CD14-positive monocyte (primary cell): Measurements from ENCODE around the gene SPANXC. TPM values are rescaled to one million over a fixed set of nuclear protein-coding genes. Genes with fewer than 3 reads are reported as not detected.

Experiments
- DNase-seq, 3 donors: peaks; one replicate each; pipeline ENCODE4 v3.0.0-alpha.2; 2011 to 2022
- H2AFZ ChIP-seq: 2 replicates; pipeline ENCODE4 v1.6.0; 2012; ENCODE audit warnings: mild to moderate bottlenecking, low read depth, low read length, inconsistent platforms; ENCODE audit not compliant: insufficient read depth, poor library complexity, severe bottlenecking
- H3K27ac ChIP-seq, 2 donors: 1 replicate in 1 of 2; 2 replicates in 1 of 2; pipeline ENCODE4 v1.5.1; 2012 to 2013; ENCODE audit warnings: low read length in 2 of 2, control low read depth in 1 of 2, inconsistent platforms in 1 of 2, low read depth in 1 of 2, mild to moderate bottlenecking in 1 of 2
- H3K27me3 ChIP-seq, 2 donors: one replicate each; pipeline versions ENCODE4 v1.6.0 to v1.6.1; 2011 to 2013; ENCODE audit warnings: low read length in 2 of 2; ENCODE audit not compliant: control insufficient read depth in 2 of 2, insufficient read depth in 2 of 2
- H3K36me3 ChIP-seq, 2 donors: replicated peaks in 1 of 2; 1 replicate in 1 of 2; 2 replicates in 1 of 2; pipeline versions ENCODE4 v1.5.1 to v1.6.1; 2012 to 2013; ENCODE audit warnings: low read length in 2 of 2, control low read depth in 1 of 2, inconsistent platforms in 1 of 2, mild to moderate bottlenecking in 1 of 2; ENCODE audit not compliant: insufficient read depth in 2 of 2, control insufficient read depth in 1 of 2
- H3K4me1 ChIP-seq, 2 donors: 1 replicate in 1 of 2; 2 replicates in 1 of 2; pipeline versions ENCODE4 v1.5.1 to v1.6.1; 2012 to 2013; ENCODE audit warnings: low read length in 2 of 2, control low read depth in 1 of 2, inconsistent platforms in 1 of 2, mild to moderate bottlenecking in 1 of 2, moderate library complexity in 1 of 2; ENCODE audit not compliant: insufficient read depth in 2 of 2, control insufficient read depth in 1 of 2
- H3K4me2 ChIP-seq: replicated peaks from 2 replicates; pipeline ENCODE3; 2012; ENCODE audit warnings: low read length, moderate library complexity, mild to moderate bottlenecking; ENCODE audit not compliant: poor library complexity, severe bottlenecking; ENCODE audit errors: extremely low read depth
- H3K4me3 ChIP-seq, 3 experiments: fragments of 200-600 bp in 1 of 3; sonication (generic) in 1 of 3; replicated peaks in 1 of 3; 1 replicate in 2 of 3; 2 replicates in 1 of 3; pipeline ENCODE4 v1.5.1; 2011 to 2013; ENCODE audit warnings: low read length in 3 of 3, mild to moderate bottlenecking in 3 of 3, control low read depth in 2 of 3, low read depth in 2 of 3, inconsistent platforms in 1 of 3, moderate library complexity in 1 of 3
- H3K79me2 ChIP-seq: 2 replicates; pipeline ENCODE4 v1.6.0; 2012; ENCODE audit warnings: mild to moderate bottlenecking, control low read depth, inconsistent platforms, low read length, moderate library complexity; ENCODE audit not compliant: insufficient read depth
- H3K9ac ChIP-seq: 2 replicates; pipeline ENCODE4 v1.6.0; 2017; ENCODE audit warnings: low read length, mild to moderate bottlenecking; ENCODE audit not compliant: insufficient read depth, poor library complexity, severe bottlenecking
- H3K9me3 ChIP-seq, 2 donors: replicated peaks in 1 of 2; 1 replicate in 1 of 2; 2 replicates in 1 of 2; pipeline versions ENCODE4 v1.5.1 to v1.6.1; 2012 to 2013; ENCODE audit warnings: low read length in 2 of 2, control low read depth in 1 of 2; ENCODE audit not compliant: control insufficient read depth in 1 of 2, insufficient read depth in 1 of 2
- H4K20me1 ChIP-seq: 2 replicates; pipeline ENCODE4 v1.6.0; 2012; ENCODE audit warnings: mild to moderate bottlenecking, low read length, control low read depth, moderate library complexity; ENCODE audit not compliant: insufficient read depth
- H3K27ac Mint-ChIP-seq, 7 donors: one replicate each; pipeline ENCODE4 v1.8.0; 2020; ENCODE audit warnings: mild to moderate bottlenecking in 7 of 7, mixed read lengths in 7 of 7, moderate library complexity in 6 of 7, inconsistent platforms in 2 of 7
- H3K27me3 Mint-ChIP-seq, 3 donors: one replicate each; pipeline ENCODE4 v1.8.0; 2021 to 2022; ENCODE audit warnings: low read depth in 3 of 3, mild to moderate bottlenecking in 3 of 3, mixed read lengths in 3 of 3, moderate library complexity in 3 of 3, inconsistent platforms in 1 of 3
- H3K36me3 Mint-ChIP-seq, 2 donors: one replicate each; pipeline ENCODE4 v1.8.0; 2020; ENCODE audit warnings: mixed read lengths in 2 of 2, inconsistent platforms in 1 of 2, mild to moderate bottlenecking in 1 of 2
- H3K4me1 Mint-ChIP-seq: one replicate; pipeline ENCODE4 v1.8.0; 2020; ENCODE audit warnings: mild to moderate bottlenecking, mixed read lengths
- H3K4me3 Mint-ChIP-seq, 2 donors: one replicate each; pipeline ENCODE4 v1.8.0; 2020; ENCODE audit warnings: mild to moderate bottlenecking in 2 of 2, mixed read lengths in 2 of 2, moderate library complexity in 1 of 2
- H3K9me3 Mint-ChIP-seq, 7 donors: one replicate each; pipeline ENCODE4 v1.8.0; 2020 to 2022; ENCODE audit warnings: mixed read lengths in 7 of 7, mild to moderate bottlenecking in 6 of 7, moderate library complexity in 6 of 7, inconsistent platforms in 2 of 7
- WGBS: methylation state at CpG from one replicate; pipeline ENCODE4 v1.1.5; 2013; ENCODE audit warnings: missing lambda C conversion rate; ENCODE audit not compliant: insufficient coverage; 5-methylcytosine and 5-hydroxymethylcytosine counted together
- intact Hi-C, 2 donors: fragments of 100-400 bp; cut with micrococcal nuclease; formaldehyde crosslinking; loops; one replicate each; pipeline versions ENCODE4 v1.15.0 to v1.15.1; 2023
- polyA plus RNA-seq, 3 donors: library from polyadenylated mRNA; depleted of rRNA in 1 of 3; unstranded in 2 of 3; stranded (reverse) in 1 of 3; fragments of 300-500 nt in 2 of 3; fragments of >200 nt in 1 of 3; fragmentation: Illumina TruSeq in 2 of 3; gene quantifications; 1 replicate in 2 of 3; 2 replicates in 1 of 3; pipeline ENCODE4 v1.2.3, GENCODE V29; 2012 to 2021
- TF ChIP-seq, protein P1 (sequence below): fragments of 200-600 bp; IDR thresholded peaks from one replicate; pipeline ENCODE4 v1.8.0; 2022; ENCODE audit warnings: antibody characterized with exemption, mild to moderate bottlenecking

SPANXC gene
- polyA plus RNA-seq, 3 donors = not detected

- intact Hi-C loops = no loop called here
- WGBS = no CpG with 5 or more reads among the region's 3 CpGs
Measured at GRCh38 chrX:141278306-141278705, 36.0 kb upstream of the SPANXC start.

GRCh38 chrX:141258080-141258479 lies 15.8 kb upstream of the SPANXC start:
- Mint-ChIP-seq H3K9me3 (peaks cover 0 to 4% (median 3%) of the 10 kb centered on the region in 7 donors), H3K36me3 (no peaks in the 10 kb centered on the region), H3K4me3 (no peak overlapping the region), H3K27ac (no peak overlapping the region), H3K4me1 (no peaks in the 10 kb centered on the region), H3K27me3 (peaks cover 0 to 1% (median 0%) of the 10 kb centered on the region in 3 donors)
- H3K79me2 ChIP-seq = no peaks in the 10 kb centered on the region
- H3K9me3 ChIP-seq = no peaks in the 10 kb centered on the region
- no peak for DNase-seq
- H3K27me3 ChIP-seq = no peaks in the 10 kb centered on the region
- H4K20me1 ChIP-seq = no peaks in the 10 kb centered on the region
- H3K4me3 ChIP-seq = no peak overlapping the region
- H3K4me1 ChIP-seq = no peaks in the 10 kb centered on the region
- H2AFZ ChIP-seq = no peak overlapping the region
- H3K9ac ChIP-seq = no peak overlapping the region
- TF ChIP-seq, protein P1, sequence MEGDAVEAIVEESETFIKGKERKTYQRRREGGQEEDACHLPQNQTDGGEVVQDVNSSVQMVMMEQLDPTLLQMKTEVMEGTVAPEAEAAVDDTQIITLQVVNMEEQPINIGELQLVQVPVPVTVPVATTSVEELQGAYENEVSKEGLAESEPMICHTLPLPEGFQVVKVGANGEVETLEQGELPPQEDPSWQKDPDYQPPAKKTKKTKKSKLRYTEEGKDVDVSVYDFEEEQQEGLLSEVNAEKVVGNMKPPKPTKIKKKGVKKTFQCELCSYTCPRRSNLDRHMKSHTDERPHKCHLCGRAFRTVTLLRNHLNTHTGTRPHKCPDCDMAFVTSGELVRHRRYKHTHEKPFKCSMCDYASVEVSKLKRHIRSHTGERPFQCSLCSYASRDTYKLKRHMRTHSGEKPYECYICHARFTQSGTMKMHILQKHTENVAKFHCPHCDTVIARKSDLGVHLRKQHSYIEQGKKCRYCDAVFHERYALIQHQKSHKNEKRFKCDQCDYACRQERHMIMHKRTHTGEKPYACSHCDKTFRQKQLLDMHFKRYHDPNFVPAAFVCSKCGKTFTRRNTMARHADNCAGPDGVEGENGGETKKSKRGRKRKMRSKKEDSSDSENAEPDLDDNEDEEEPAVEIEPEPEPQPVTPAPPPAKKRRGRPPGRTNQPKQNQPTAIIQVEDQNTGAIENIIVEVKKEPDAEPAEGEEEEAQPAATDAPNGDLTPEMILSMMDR = no peak
- H3K36me3 ChIP-seq = no peaks in the 10 kb centered on the region
- H3K27ac ChIP-seq = no peak overlapping the region
- no CpG with 5 or more reads among the region's 1 CpG for WGBS
- no peak overlapping the region for H3K4me2 ChIP-seq
- intact Hi-C loops = no loop called here

More at GRCh38 chrX:141278306-141278705, 36.0 kb upstream of the SPANXC start:
- H3K36me3 ChIP-seq = no peaks in the 10 kb centered on the region
- Mint-ChIP-seq H3K4me3 (no peak overlapping the region), H3K4me1 (no peaks in the 10 kb centered on the region), H3K27me3 (no peaks in the 10 kb centered on the region), H3K27ac (no peak overlapping the region), H3K36me3 (no peaks in the 10 kb centered on the region), H3K9me3 (peaks cover 0 to 1% (median 0%) of the 10 kb centered on the region in 7 donors)
- no peaks in the 10 kb centered on the region for H4K20me1 ChIP-seq
- no peaks in the 10 kb centered on the region for H3K79me2 ChIP-seq
- no peak overlapping the region for H3K9ac ChIP-seq
- H2AFZ ChIP-seq = no peak overlapping the region
- no peaks in the 10 kb centered on the region for H3K9me3 ChIP-seq
- no peaks in the 10 kb centered on the region for H3K27me3 ChIP-seq
- H3K4me1 ChIP-seq = no peaks in the 10 kb centered on the region
- no peak overlapping the region for H3K27ac ChIP-seq
- TF ChIP-seq, protein P1 = no peak
- H3K4me2 ChIP-seq = no peak overlapping the region
- H3K4me3 ChIP-seq = no peak overlapping the region
- DNase-seq = no peak
